ENCODE results near the gene EZH2.

DNA sequence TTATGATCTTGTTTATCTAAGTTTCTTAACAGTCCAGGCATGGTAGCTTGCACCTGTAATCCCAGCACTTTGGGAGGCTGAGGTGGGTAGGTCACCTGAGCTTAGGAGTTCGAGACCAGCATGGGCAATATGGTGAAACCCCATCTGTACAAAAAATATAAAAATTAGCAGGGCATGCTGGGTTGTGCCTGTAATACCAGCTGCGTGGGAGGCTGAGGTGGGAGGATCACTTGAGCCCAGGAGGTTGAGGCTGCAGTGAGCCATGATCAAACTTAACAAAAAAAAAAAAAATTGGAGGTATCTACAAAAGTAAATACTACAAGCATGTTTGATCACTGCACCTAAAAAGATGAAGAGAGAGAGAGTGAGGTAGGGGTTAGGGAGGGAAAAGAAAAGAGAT is 9.0 kb upstream of the EZH2 start:
- no peak for TF ChIP-seq SPI1 (IDR thresholded peaks at IDR 0.05; ENCODE audit: low read depth, low read length)
- TF ChIP-seq POLR2AphosphoS5 (IDR thresholded peaks at IDR 0.05; ENCODE audit: low read depth, low read length): no peak
- TF ChIP-seq TAF1 (IDR thresholded peaks at IDR 0.05; ENCODE audit: low read depth, low read length): no peak
